GM21381 (cell line): Measurements from ENCODE around the gene LY6G6D.

Experiments
- ATAC-seq: cut with Tn5 transposase; IDR thresholded peaks from one replicate; pipeline ENCODE4 v1.9.1; 2021; ENCODE audit warnings: mild to moderate bottlenecking, moderate library complexity; ENCODE audit not compliant: unreplicated experiment

Gene LY6G6D

DNA sequence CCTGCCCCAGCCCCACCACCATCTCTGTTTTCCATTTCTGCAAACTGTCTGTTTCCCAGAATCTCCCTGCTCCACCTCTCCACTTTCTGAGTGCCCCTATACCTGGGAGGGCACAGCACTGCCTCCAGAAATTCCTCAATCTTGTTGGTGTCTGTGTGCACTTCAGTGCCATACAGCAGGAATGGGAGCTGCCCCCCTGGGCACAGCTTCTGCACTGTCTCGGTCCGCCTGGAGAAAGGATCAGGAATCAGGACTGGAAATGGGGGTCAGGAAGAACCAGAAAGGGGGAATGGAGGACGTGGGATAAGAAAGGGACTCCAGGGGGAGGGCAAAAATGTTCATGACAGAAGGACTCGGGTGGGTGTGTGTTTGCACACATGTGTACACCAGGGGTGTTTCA is 18.6 kb downstream of the LY6G6D start:
- no peak for ATAC-seq

DNA sequence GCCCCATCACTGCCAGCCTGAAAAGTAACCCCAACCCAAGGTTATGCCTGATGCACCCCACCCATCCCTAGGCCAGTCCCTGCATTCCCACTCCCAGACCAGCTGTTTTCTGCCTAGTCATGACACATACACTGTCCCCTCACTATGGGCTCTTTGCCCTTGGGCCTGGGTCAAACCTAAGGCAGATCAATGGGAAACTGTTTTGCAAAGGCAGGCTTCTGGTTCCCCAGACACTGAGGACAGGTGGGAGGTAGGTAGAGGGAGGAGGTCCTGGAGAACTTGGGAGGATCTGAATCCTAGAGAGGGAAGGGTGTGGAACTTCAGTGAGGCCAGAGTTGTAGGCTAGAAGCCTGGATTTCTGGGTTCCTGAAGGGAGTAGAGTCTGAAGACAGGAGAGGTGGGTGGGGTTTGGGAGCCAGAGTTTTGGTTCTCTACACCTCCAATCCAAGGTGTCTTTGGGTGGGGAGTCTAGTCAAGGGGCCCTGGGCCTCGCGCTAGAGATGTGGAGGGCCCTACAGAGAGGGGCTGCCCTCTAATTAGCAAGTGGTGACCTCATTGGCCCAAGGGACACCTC is 19.2 kb downstream of the LY6G6D start:
- no peak for ATAC-seq

DNA sequence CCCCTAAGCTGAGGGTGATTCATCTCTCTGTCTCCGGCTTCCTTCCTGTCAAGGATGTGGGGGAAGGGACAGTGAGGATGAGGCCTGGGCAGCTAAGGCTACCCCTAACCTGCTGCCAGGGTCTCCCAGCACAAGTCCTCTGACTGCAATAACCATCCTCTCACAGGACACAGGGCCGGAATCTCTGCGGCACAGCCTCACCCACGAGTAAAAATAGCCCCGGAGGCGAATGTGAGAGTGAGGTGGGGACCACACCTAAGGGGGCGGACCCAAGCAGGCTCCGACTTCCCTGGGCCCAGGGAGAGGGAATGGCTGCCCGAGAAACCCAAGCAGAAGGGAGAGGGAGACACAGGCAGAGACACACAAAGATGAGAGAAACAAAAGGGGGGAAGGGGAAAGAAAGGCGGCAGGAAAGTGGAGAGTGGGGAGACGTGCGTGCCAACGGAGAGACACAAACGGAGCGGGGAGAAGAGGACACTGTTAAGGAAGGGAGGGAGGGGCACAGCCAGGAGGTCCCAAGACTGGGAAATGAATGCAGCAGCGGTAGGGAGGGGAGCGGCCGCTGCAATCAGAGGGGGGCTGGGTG is 19.8 kb downstream of the LY6G6D start:
- no peak for ATAC-seq

DNA sequence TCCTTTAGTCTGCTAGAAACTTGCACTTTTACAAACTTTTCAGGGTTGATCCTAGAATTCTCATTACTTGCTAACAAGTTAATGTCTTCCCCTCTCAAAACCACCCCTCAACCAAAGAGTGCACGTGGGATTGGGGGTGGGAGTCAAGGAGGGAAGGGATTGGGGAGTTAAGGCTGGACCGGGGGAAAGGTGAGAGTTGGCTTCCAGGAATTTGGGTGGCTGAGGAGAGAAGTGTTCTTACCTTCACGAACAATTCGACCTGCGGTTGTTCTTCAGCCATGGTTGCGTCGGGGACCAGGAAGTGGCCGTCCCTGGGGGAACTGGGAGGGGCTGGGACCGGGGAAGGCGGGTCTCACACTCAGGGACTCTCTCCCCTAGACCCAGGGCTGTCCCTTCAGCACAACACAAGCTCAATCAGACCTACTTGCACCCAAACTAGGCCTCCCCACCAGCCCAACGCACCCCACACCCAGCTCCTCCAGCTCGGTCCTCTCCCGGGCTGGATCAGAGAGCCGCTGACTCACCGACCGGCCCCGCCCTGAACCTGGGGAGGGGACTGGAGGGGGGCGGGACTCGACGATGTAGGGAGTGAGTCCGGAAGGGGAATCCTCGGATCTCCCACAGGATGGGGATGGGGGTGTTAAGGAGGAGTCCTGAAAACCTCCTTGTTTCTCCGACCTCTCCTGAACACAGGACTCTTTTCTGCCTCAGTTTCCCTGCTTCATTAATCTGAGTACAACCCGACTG is 21.0 kb downstream of the LY6G6D start, which contains the start of gene CLIC1:
CLIC1 (minus strand) TSS at position 510 of the 747 bp plus-strand sequence; CDS start at position 280, 230 bp downstream.
- no peak for ATAC-seq

DNA sequence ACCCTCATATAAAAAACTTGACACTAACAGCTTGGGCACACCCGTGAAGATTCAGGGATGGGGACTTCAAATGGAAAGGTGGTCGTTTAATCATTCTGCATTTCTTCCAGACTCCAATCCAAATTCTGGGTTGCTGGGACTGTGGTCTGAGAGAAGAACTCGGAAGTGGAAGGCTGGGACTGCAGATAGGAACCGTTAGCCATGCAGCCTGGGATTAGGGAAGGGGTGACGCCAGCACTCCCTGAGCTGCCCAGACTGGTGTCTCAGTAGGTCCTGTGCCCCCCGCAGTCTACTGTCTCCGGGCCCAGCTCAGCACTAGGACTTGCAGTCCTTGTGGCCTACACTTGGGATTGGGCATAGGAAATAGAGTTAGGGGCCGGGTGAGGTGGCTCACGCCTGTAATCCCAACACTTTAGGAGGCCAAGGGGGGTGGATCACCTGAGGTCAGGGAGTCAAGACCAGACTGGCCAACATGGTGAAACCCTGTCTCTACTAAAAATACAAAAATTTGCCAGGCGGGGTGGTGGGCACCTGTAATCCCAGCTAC is 21.7 kb downstream of the LY6G6D start:
- ATAC-seq: no peak

DNA sequence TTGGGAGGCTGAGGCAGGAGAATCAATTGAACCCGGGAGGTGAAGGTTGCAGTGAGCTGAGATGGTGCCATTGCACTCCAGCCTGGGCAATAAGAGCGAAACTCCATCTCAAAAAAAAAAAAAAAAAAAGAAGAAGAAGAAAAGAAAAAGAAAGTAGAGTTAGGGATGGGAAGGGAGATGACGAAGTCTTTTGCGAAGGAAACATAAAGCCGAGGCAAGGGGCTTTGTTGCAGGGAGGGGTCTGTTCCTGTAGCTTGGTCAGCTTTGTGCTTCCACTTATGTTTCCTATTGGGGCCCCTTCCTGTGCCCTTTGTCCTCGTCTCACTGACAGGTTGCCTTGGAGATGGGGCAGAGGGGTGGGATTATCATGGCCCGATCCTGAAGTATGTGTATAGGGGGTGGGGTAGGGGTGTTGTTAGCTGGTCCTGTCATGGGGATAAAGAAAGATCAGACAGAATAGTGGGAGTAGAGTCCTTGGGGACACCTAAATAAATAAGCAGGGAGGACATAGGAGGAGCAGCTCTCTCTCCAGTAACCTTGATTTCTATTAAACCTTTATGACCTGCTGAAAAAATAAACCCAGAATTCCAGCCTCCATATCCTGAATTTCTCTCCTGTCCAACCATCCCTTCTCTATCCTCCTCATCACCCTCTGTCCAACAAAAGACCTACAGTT is 22.3 kb downstream of the LY6G6D start:
- no peak for ATAC-seq

DNA sequence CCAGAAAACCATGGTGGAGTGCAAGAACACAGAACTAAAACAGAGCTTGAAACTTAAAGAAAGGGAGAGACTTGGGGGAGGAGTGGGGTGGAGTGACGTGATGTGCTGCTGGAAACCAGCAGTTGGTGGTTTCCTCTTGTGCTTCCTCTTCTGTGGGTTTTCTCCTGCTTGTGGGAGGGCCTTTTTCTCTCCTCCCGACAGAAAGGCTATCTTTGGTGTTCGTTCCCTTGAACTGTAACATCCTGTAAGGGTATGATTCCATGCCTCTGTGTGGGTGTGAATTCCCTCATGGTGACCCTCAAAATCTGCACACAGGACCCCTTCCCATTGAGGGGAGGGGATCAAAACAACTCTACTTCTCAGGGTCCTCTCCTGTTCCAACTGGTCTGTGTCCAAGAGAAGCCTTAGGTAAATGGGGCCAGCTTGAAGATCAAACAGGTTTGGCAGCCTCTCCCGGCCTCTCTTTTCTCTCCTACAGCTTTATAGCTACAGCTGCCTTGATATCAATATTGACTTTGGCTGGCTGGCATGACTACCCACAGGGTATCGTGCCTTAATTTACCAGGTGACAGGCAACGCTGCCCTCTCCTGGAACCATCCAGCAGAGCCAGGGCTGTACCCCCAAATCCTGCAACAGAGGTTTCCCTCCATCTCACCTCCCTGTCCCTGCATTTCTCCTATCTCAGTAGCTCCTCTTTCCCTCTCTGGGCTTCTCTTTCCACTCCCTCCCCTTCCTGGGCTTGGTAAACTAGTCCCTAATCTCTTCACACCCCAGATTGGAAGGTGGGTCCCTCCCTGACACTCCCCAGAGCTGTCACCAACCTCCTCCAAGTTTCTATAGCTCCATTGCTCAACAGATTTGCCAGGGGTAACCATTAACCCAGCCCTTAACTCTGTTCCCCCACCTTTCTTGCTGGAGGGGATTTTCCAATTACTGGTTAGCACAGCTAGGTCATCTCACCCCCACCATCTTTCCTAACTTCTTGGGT is 23.1 kb downstream of the LY6G6D start:
- ATAC-seq: no peak

DNA sequence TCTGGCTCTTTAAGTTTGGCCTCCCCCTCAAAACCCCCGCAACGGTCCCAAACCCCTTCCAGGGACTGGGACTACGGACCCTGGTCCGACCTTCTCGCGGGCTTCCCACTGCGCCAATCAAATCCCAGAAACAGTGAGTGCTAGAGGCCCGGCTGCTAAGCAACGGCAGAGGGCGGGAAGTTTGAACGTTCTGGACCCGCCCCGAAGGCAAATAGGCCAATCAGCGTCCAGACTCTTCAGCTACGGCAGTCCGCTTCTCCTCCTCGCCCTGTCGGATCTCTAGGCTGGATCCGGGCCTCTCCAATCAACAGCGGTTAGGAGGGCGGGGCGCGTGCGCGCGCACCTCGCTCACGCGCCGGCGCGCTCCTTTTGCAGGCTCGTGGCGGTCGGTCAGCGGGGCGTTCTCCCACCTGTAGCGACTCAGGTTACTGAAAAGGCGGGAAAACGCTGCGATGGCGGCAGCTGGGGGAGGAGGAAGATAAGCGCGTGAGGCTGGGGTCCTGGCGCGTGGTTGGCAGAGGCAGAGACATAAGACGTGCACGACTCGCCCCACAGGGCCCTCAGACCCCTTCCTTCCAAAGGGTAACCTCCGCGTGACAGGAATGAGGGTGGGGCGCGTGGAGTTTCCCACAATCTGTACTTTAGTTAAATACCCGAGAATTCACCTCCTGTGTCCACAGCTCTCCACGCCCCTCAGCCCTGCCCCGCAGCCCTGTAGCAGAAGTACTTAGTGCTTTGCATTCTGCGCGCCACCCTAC is 24.7 kb downstream of the LY6G6D start, which contains the start of gene MSH5:
MSH5 (plus strand) TSS at position 367 of the 758 bp plus-strand sequence. CDS start 462 bp downstream, outside the sequence.
- ATAC-seq: peak; percentile 74

DNA sequence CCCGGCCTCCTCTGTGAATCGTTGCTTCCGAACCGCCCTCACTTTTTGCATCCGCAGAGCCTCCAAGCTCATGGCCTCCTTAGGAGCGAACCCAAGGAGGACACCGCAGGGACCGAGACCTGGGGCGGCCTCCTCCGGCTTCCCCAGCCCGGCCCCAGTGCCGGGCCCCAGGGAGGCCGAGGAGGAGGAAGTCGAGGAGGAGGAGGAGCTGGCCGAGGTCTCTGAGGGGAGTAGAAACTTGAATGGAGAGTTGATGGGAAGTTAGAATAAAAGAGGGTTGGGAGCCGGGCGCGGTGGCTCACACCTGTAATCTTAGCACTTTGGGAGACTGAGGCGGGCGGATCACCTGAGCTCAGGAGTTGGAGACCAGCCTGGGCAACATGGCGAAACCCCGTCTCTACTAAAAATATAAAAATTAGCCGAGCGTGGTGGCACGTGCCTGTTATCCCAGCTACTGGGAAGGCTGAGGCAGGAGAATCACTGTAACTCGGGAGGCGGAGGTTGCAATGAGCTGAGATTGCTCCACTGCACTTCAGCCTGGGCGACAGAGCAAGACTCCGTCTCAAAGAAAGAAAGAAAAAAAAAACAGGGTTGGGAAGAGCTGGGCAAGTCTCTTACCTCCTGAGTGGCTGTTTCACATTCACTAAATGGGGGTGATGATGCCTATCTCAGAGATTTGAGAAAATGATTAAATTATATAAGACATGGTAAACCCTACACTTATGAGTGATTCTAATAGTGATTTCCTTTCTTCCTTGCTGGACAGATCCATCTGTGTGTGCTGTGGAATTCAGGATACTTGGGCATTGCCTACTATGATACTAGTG is 25.5 kb downstream of the LY6G6D start:
- ATAC-seq: no peak

DNA sequence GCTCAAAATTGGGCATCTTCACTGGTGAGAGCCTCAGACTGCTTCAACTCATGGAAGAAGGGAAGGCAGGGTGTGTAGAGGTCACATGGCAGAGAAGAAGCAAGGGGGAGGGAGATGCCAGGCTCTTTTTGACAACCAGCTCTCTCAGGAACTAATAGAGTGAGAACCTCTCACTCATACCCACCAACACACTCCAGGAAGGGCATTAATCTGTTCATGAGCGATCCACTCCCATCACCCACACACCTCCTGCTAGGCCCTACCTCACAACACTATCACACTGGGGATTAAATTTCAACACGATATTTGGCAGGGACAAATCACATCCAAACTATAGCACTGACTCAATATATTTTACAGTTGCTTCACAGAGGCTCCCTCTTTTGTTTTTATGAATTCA is 26.7 kb downstream of the LY6G6D start:
- no peak for ATAC-seq

DNA sequence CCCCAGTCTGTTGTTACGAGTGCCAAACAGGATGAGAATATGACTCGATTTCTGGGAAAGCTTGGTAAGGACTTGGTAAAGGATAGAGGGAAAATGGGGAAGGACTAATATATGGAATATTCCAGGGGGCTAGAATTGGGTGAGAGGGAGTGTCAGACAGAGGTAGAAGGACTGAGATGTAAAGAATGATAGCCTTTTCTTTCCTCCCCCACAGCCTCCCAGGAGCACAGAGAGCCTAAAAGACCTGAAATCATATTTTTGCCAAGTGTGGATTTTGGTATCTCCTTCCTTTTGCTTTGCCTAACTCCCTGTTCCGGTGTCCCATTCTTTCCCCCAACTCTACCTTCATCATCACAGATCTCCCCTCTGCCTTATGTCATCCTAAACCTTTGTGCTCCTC is 27.7 kb downstream of the LY6G6D start:
- ATAC-seq: no peak

DNA sequence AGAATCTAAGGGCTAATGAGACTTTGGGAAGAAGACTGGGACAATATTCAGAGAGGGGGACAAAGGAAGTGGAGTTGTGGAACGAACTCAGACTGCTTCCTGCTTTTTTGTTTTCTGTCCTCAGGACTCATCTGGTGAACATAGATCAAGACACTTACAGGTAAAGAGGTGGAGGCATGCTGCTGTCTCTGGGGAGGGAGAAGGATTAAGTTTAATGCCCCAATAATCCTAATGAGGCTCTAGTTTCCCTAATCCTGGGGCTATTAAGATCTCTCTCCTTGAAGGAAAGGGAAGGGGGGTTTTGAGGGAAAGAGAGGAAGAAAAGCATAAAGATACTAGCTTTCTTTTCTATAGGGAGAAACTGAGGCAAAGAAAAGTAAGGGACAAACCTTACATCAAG is 29.3 kb downstream of the LY6G6D start:
- no peak for ATAC-seq

DNA sequence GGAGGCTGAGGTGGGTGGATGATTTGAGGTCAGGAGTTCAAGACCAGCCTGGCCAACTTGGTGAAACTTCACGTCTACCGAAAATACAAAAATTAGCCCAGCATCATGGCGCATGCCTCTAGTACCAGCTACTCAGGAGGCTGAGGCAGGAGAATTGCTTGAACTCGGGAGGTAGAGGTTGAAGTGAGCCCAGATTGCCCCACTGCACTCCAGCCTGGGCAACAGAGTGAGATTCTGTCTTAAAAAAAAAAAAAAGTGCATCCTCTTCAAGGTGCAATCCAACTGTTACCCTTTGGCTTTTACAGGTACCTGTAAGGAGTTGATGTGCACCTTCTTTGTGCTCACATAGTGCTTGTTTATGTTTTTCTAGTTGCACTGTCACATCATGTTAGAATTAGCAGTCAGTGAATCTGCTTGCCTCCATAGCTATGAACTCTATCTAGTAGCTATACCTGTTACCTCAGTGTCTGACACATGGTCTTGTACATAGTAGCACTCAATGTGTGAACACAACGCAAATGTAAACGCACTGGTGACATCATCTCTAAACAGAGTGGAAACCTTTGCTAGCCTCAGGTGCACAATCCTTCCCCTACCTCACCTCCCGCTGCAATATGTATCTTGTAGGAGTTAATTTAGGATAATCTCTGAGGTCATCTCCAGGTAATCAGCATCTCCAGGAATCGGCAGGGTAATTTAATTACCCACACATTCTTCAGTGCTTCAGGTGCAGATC is 34.3 kb downstream of the LY6G6D start:
- ATAC-seq: no peak

DNA sequence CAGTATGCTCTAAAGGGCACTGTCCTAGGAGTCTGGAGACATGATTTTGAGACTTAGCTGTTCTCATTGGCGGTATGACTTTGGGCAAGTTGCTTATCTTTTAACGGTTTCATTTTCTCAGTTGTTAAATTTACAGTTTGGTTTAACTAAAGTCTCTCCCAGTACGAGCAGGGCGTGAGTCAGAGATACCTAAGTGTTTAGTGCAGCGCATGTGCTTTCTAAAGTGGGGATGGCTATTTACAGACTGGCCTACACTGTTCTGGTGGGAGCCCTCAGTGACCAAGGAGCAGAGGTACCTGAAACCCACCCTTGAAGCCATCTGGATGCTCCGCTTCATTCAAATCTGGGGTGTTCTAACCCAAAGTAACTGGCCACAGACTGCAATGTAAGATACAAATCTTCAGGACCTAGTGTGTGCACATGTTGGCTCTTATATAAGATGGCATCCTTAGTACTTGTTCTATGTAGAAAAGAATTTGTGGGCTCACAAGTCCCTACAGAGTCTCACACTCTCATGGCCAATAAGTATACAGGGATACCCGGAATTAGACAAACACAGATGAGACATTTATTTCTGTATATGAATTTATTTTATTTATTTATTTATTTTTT is 35.4 kb downstream of the LY6G6D start:
- ATAC-seq: no peak

DNA sequence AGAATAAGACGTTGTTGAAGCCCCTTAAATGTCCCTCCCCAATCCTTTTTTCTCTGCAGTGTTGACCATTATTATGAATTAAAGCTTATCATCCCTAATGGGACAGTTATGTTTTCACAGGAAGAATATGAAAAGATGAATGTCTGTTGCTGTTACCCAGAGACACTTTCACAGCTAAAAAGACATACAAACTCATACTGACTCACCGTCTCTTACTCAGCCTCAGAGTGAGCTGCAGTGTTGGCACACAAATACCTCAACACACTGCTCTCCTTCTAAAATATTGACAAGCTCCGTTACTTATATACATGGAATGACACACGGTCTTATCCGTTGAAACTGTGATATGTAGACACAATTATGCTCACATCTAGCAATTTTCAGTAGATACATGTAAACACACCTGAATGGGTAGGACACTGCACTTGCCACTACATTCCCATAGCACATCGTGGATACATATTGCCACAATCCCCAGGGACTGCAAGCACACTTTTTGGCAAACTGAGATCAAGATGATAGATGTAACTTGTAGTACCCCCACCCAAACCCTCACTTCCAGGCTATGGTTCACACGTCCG is 37.7 kb downstream of the LY6G6D start:
- ATAC-seq: no peak

DNA sequence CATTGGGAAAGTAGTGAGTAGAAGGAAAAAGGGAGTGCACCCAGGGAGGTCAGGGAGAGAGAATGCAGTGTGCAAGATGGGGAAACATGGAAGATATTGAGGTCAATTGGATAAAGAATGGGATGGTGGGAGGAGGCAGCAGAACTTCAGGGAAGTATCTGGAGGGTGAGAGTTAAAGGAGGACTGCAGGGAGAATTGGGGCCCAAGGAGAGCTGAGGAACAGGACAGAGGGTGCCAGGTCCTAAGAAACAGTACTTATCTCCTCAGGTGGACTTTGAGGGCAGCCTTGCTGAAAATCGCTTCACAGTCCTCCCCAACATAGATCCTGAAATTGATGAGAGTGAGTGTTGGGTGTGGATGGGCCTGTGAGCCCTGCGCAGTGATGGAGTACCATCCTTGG is 43.1 kb downstream of the LY6G6D start:
- no peak for ATAC-seq

DNA sequence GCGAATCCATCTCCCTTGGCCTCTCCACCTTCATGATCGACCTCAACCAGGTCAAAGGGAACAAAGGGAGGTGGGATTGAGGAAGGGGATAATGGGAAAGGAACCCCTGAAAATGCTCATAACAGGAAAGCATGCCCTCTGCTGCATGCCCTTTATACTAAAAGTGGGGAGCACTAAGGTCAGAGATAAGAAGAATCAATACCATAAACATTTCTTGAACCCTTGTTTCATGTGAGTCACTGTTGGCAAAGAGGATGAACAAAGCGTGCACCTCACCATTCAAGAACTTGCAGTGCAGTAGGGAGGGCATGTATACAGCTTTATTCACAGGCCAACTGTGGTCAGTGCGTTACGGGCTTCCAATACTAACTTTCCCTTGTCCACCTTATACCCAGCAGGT is 45.6 kb downstream of the LY6G6D start:
- ATAC-seq: no peak
